Measurements from ENCODE around the gene GNAS-AS1.

DNA sequence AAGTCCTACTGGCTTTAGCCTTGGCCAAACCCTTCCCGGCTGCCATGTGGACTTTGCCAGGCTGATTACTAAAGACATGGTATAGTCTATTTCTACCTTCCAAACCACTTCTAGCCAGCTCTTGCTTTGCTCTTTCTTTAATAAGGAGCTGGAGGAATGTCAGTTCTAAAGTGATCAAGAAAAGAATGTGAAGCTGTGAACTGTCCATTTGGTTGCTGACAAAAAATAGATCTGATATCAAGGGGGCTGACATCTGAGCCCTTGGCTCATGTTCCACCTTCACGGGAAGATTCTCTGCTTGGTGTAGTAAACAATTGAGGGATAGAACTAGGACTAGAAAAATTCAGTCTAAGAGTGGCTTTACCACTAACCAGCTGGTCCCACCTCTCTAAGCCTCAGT, 22.6 kb downstream of the GNAS-AS1 start:
- no peak for TF ChIP-seq POU2F2 (IDR thresholded peaks at IDR 0.05; ENCODE audit: low read depth, low read length)
- no peak for TF ChIP-seq POLR2AphosphoS5 (IDR thresholded peaks at IDR 0.05; ENCODE audit: low read depth, low read length)
- TF ChIP-seq PAX5 (IDR thresholded peaks at IDR 0.05; ENCODE audit: insufficient read depth, low read length, severe bottlenecking): no peak
- TF ChIP-seq POLR2A (IDR thresholded peaks at IDR 0.05; ENCODE audit: low read depth, low read length): no peak
